HG03064 (cell line): ENCODE data around the gene GPR39.

Experiments used
- ATAC-seq: cut with Tn5 transposase; IDR thresholded peaks from one replicate; pipeline ENCODE4 v1.9.1; 2021; ENCODE audit warnings: low read depth; ENCODE audit not compliant: unreplicated experiment

The GPR39 gene

DNA sequence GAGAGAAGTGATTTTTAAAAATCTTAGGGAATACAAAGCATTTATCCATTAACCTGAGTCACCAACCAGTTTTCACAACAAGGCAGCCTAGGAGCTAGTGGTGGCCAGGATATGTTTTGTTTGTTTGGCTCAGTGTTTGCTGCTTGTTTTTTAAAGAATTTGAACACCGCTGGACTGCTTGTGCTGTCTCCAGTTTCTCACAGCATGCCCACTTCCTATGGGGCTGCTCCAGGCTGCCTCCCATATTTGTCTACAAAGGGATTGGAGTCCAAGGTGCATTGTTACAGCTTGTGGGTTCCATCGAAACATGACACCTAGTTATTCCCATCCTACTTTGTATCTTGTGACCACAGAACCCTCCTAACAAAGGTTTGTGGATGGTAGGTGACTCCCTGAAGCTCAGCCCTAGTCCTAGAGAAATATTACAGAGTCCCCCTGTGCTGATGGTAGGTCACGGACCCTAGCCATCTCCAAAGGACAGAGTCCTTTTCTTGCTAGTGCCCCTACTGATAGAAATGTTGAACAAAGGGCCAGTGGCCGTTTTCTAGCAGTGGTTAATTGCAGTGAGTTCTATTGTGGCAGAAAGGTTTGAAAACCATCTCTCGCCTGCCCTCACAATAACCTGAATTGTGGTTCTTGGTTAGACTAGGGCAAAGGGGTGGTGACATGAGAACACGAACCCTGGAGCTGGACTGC lies 23.2 kb downstream of the GPR39 start:
- no peak for ATAC-seq

DNA sequence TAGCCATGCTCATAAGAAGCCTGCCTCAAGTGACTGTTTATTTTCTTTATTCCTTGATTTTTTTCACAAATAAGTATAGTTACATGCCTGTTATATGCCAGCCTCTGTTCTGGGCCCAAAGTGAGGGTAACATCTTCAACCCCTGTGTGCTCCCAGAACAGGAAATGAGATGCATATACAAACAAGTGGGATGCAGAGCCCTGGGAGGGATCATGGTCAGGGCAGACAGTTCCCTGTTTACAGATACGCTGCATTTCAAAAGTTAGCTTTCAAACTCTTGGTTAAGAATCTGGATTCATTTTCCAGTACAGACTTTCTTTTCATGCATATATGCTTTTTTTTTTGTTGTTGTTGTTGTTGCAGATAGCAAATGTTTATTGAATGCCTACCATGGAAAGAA lies 24.4 kb downstream of the GPR39 start:
- ATAC-seq: no peak

- ATAC-seq: no peak
Observed at GRCh38 chr2:132442278-132442677, 25.7 kb downstream of the GPR39 start.

- ATAC-seq: no peak
Observed at GRCh38 chr2:132443106-132443505, 26.5 kb downstream of the GPR39 start.

DNA sequence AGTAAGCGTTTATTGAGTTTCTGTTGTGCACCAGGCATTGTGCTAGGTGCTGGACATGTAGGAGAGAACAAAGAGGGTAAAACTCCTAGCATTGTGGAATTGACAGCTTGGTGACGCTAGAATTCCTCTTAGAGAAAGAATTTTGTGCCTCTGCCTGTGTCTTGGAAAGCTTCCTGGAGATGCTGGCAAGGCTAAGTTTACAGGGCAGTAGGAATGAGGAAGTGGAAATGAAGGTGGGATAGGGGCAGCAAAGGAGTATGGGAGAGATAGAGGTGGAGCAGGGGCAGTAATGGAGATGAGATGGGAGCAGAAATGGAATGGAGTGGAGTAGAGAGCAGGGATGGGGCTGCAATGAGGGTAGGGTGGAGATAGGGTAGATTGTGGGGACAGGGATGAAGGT lies 29.8 kb downstream of the GPR39 start:
- no peak for ATAC-seq

- no peak for ATAC-seq
Observed at GRCh38 chr2:132448331-132448730, 31.7 kb downstream of the GPR39 start.

DNA sequence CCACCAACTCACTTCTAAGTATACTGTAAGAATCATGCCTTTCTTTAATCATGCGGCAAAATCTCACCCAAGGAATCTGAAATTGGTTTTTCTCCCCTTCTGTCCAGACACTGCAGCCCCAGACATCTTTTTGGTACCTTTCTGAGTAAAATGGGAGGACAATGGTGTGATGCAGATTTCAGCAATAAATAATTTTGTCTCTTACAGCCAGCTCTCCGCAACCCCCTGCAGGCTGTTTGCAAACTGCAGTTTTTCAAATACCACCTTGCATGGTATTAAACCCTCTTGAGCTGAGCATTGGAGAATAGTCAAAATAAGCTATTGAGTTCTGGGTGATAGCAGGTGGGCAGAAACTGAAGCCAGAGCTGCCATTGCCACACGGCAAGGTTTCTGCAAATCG lies 32.2 kb downstream of the GPR39 start:
- ATAC-seq: no peak

DNA sequence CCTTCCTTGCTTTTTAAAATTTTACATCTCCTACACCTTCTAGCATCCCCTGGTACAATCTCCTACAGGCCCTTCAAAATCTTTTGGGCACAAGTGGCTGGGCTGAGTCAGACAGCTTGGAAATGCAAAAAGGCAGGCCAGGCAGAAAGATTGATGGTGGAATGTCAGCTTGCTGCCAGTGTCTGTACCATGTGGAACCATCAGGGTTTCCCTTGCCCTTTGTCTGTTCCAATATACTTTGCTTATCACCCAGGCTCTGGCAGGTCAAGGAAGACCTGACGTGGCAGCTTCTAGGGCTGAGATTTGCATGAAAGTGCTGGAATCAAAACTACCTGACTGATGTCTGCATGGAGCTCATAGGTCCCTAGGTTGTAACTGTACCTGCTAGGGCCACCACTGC lies 33.3 kb downstream of the GPR39 start:
- ATAC-seq: no peak

GRCh38 chr2:132460781-132461180 lies 44.2 kb downstream of the GPR39 start:
- ATAC-seq: no peak

DNA sequence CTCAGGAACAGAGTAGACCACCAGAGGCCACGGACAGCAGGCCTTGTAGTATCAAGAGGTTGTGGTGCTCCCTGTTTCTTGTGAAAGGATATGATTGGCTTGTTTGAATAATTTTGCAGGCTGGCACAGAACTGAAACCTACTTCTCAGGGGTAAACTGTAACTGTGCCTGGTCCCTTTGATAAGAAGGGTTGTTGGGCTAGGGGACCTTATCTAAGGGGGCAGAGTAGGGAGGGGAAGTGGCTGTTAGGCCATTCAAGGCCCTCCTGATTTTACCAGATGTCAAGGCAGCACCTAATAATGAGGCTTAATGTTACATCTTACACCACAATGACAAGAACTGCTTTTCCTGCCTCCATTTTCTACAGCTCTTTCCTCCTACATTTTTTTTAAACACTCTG lies 45.6 kb downstream of the GPR39 start:
- ATAC-seq: no peak

DNA sequence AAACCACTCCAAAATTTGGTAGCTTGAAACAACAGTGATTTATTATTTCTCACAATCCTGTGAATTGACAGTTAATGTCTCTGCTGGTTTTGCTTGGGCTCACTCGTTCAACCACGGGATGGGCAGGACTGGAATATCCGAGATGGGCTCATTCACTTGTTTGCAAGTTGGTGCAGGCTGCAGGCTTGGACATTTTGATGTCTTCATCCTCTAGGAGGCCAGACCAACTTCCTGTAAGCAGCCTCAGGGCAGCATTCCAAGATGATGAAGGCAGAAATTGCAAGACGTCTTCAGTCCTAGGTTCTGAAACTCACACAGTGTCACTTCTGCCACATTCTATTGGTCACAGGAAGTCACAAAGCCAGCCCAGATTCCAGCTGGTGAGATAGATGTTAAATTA lies 47.1 kb downstream of the GPR39 start:
- ATAC-seq: no peak

GRCh38 chr2:132465917-132466316 lies 49.3 kb downstream of the GPR39 start:
- ATAC-seq: no peak

DNA sequence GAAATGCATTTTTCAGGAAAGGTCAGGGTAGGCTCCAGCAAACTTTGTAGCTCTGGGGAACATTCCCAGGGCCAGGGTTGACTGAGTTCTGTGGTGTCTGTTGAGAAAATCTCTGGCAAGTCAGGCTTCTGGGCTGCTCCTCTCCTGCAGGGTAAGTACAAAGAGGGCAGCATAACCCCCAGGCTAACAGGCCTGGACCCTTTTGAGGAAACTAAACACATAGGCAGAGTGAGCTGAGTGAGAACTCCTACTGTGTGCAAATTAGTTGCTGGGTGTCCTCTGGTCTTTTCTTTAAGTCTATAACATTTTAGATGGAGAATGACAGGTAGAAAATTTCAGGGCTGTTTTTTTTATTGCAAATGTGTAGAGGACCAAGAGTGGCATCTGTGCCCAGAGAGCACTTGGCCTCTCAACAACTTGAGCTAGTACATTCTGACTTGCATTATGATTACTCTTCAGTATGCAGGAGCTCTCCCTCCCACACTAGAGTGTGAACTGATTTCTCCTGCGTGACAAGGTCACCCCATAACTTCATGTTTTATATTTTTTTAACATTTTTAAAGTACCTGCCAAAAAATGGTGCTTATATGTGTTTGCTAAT lies 49.9 kb downstream of the GPR39 start:
- no peak for ATAC-seq

DNA sequence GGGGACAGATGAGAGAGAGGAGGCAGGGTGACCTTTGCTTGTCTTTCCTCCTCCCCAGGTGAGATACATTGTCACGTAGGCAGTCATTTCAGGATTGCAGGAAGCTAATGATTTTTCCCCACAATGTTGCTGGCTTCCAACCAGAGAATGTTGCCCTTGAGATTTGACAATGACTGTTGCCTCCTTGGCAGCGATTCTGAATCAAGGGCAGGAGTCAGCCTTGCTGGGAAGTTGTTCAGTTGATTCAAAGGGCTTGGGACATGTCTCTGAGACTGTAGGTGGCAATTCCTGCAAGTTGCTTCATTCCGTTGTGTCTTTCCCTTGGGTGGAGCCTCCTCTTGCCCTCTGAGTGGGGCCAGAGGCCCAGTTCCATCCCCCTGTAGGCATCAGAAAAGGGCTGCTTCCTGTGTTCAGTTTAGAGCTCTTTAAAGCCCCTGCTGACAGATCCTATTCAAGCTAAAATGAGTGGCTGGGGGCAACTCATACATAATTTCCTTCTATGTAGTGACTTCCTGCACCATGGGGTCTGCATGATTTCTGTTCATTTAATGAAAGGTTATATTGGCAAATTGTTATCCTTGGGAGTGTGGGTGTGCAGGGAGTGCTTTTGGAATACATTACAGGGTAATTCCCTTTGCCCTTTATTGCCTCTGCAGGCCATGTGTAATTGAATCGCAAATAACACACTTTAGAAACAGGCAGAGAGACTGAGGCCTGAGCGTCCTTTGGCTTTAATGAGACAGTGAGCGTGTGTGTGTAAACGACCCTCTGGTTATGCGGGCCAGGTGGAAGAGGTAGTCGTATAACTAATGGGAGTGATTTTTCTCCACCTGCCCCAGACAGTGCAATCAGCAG lies 52.4 kb downstream of the GPR39 start:
- no peak for ATAC-seq

DNA sequence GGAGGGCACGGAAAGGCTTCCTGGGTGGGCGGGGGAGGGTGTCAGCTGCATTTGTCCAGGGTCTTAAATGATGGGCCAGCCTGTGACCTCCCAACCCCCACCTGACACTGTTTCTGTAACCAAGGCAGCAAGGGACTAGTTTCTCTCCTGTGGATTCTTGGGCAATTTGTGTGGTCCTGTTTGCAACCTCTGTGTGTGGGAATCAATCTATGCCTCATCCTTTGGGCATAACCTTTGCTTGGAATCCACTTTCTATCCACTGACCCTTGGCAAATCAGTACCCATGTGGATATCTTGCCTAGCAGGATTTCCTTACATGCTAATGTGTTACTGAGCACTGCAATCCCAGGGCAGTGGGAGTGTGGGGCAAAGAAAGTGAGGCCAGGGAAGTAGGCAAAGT lies 54.1 kb downstream of the GPR39 start:
- no peak for ATAC-seq

- ATAC-seq: no peak
Observed at GRCh38 chr2:132473174-132473883, 56.7 kb downstream of the GPR39 start.

- ATAC-seq: no peak
Observed at GRCh38 chr2:132475615-132476014, 59.0 kb downstream of the GPR39 start.

DNA sequence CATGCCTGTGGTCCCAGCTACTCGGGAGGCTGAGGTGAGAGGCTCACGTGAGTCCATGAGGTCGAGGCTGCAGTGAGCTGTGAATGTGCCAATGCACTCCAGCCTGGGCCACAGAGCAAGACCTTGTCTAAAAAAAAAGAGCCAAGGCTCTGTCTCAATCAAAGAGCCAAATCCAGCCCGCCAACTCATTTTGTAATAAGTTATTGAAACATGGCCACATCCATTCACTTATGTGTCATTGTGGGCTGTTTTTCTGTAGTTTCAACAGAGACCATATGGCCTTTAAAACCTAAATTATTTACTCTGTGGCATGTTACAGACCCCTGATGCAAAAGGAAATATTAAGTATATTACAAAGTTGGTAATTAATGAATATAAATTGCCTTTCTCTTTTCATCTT lies 60.8 kb downstream of the GPR39 start:
- no peak for ATAC-seq

DNA sequence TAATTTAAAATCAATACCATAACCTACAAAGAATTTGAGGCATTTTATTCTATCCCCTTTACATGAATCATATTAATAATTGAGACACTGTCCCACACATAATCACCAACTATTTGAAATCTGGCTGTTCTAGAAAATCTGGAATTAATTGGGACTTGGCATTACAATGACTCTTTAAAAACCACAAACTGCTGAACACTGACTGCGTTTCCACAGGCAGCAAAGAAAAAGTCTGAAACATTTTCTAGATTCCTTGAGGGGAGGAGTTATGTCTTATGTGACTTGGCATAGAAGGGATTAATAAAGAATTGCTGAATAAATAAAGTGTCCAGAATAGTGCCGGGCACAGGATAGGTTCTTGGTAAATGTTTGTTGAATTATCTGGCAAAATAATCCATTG lies 61.4 kb downstream of the GPR39 start:
- ATAC-seq: no peak

GRCh38 chr2:132478461-132479105 lies 62.0 kb downstream of the GPR39 start:
- no peak for ATAC-seq

DNA sequence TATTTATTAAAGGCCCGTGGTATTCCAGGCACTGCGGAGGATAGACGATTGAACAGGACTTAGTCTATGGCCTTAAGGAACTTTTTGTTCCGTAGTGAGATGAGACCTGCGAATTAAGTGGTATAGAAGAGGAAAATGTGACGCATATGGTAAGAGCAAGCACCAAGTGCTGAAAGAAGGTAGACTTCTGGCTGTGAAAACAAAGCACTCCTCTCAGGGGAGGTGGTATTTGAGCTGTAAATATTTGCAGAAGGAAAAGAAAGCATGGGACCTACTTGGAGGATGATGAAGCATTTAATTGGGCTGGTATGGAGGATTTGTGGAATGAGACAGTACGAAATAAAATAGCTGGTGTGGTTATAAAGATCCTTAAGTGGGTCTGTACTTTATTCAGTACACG lies 62.5 kb downstream of the GPR39 start:
- no peak for ATAC-seq
